ENCODE measurements around the gene WAC. TPM values are rescaled to one million over a fixed set of nuclear protein-coding genes. Genes with fewer than 3 reads are reported as not detected.
"Not testable (repeated sequence)": the region's sequence is repeated elsewhere in the genome, so short reads cannot be mapped to it uniquely, and the experiment has no call there.

Gene WAC
- total RNA-seq, 6 donors from 2014 or later, result 74.6 to 159 (median 101) TPM

GRCh38 chr10:28520346-28520745, 12.6 kb upstream of the WAC start:
- H3K9me3 ChIP-seq, result peaks cover 5 to 9% (median 7%) of the 10 kb centered on the region in 4 donors
- 95 to 96% methylated on average over 3 of the region's 3 CpGs for WGBS, 2 donors
- H3K27me3 ChIP-seq, result no peaks in the 10 kb centered on the region
- H3K36me3 ChIP-seq, result peaks cover 5 to 19% (median 7%) of the 10 kb centered on the region in 4 donors
- no peak overlapping the region for H3K27ac ChIP-seq
- no peak for ATAC-seq (ENCODE audit: low FRiP score in 2 of 2)
- no peak for DNase-seq
- H3K4me3 ChIP-seq, result no peak overlapping the region
- H3K4me1 ChIP-seq, result no peaks in the 10 kb centered on the region
- TF ChIP-seq EP300 (IDR thresholded peaks at IDR 0.05) (no peak), POLR2AphosphoS5 (IDR thresholded peaks at IDR 0.05) (no peak), POLR2A (IDR thresholded peaks at IDR 0.05) (no peak), CTCF (IDR thresholded peaks at IDR 0.05) (no peak)

GRCh38 chr10:28520828-28521227, 12.1 kb upstream of the WAC start:
- peaks cover 5 to 24% (median 7%) of the 10 kb centered on the region in 4 donors for H3K36me3 ChIP-seq
- DNase-seq; H3K9me3 ChIP-seq; H3K4me3 ChIP-seq; H3K4me1 ChIP-seq; H3K27ac ChIP-seq; H3K27me3 ChIP-seq; ATAC-seq (ENCODE audit: low FRiP score in 2 of 2): not testable (repeated sequence)
- WGBS, 2 donors, result 95 to 97% methylated on average over 4 of the region's 4 CpGs

- not testable (repeated sequence) for H3K27ac ChIP-seq; ATAC-seq (ENCODE audit: low FRiP score in 2 of 2); H3K27me3 ChIP-seq; H3K4me3 ChIP-seq; H3K9me3 ChIP-seq; H3K4me1 ChIP-seq
- 95 to 100% methylated on average over 9 to 10 of the region's 11 CpGs for WGBS, 2 donors
- H3K36me3 ChIP-seq, result peaks cover 5 to 25% (median 7%) of the 10 kb centered on the region in 4 donors
- DNase-seq, result peak in 1 of 2 donors; percentile 33
Measured at GRCh38 chr10:28521961-28522360, 11.0 kb upstream of the WAC start.

GRCh38 chr10:28523725-28524252, 9.1 kb upstream of the WAC start:
- no peaks in the 10 kb centered on the region for H3K4me1 ChIP-seq

GRCh38 chr10:28530751-28531150, 2.2 kb upstream of the WAC start:
- TF ChIP-seq POLR2AphosphoS5 (IDR thresholded peaks at IDR 0.05) (no peak), CTCF (IDR thresholded peaks at IDR 0.05) (no peak), EP300 (IDR thresholded peaks at IDR 0.05) (no peak), POLR2A (IDR thresholded peaks at IDR 0.05) (no peak)
- Histone ChIP-seq H3K4me3 (no peak overlapping the region), H3K27me3 (no peaks in the 10 kb centered on the region), H3K4me1 (peaks cover 10 to 31% (median 21%) of the 10 kb centered on the region in 4 donors), H3K36me3 (peaks cover 0 to 6% (median 3%) of the 10 kb centered on the region in 4 donors), H3K9me3 (no peaks in the 10 kb centered on the region), H3K27ac (no peak overlapping the region)
- WGBS, 2 donors, result 73 to 83% methylated on average over 1 to 3 of the region's 3 CpGs
- no peak for ATAC-seq (ENCODE audit: low FRiP score in 2 of 2)
- DNase-seq, result no peak

More at GRCh38 chr10:28523725-28524252, 9.1 kb upstream of the WAC start:
- WGBS, 2 donors, result 96 to 100% methylated on average over 2 of the region's 2 CpGs
- Histone ChIP-seq H3K36me3 (peaks cover 5 to 25% (median 7%) of the 10 kb centered on the region in 4 donors), H3K27me3 (no peaks in the 10 kb centered on the region), H3K9me3 (peaks cover 5 to 9% (median 7%) of the 10 kb centered on the region in 4 donors), H3K27ac (no peak overlapping the region), H3K4me3 (no peak overlapping the region)
- TF ChIP-seq POLR2AphosphoS5 (IDR thresholded peaks at IDR 0.05) (no peak), EP300 (IDR thresholded peaks at IDR 0.05) (no peak), CTCF (IDR thresholded peaks at IDR 0.05) (no peak), POLR2A (IDR thresholded peaks at IDR 0.05) (no peak)
- no peak for ATAC-seq (ENCODE audit: low FRiP score in 2 of 2)
- no peak for DNase-seq

- WGBS, 2 donors, result 0 to 1% methylated on average over 1 to 25 of the region's 52 CpGs
- no peak for ATAC-seq (ENCODE audit: low FRiP score in 2 of 2)
- Histone ChIP-seq H3K27me3 (no peaks in the 10 kb centered on the region), H3K4me1 (peaks cover 15 to 43% (median 33%) of the 10 kb centered on the region in 4 donors), H3K27ac (peak overlapping the region; percentile 93 to 100 (median 98)), H3K4me3 (peak overlapping the region; percentile 85 to 92 (median 90)), H3K9me3 (no peaks in the 10 kb centered on the region), H3K36me3 (peaks cover 13 to 28% (median 21%) of the 10 kb centered on the region in 4 donors)
- no peak for DNase-seq
- no peak for TF ChIP-seq CTCF (IDR thresholded peaks at IDR 0.05)
- no peak for TF ChIP-seq POLR2A (IDR thresholded peaks at IDR 0.05)
- no peak for TF ChIP-seq POLR2AphosphoS5 (IDR thresholded peaks at IDR 0.05)
- TF ChIP-seq EP300 (IDR thresholded peaks at IDR 0.05), result no peak
Measured at GRCh38 chr10:28533186-28533564, 257 bp downstream of the WAC start.
